PFSK-1 (cell line): ENCODE data around the gene MCMBP.

Source experiments
- FOXP2 ChIP-seq: optimal IDR thresholded peaks from 2 replicates; pipeline ENCODE3; 2011; ENCODE audit warnings: borderline replicate concordance, control low read depth, inconsistent platforms; ENCODE audit not compliant: insufficient read depth; ENCODE audit errors: extremely low read length, extremely low read depth
- POLR2AphosphoS5 ChIP-seq: IDR thresholded peaks from 2 replicates; pipeline ENCODE4 v1.6.1; 2012; ENCODE audit warnings: low read depth, mild to moderate bottlenecking, control low read depth, low read length, moderate library complexity
- REST ChIP-seq, 2 experiments: IDR thresholded peaks; 2 replicates each; pipeline versions ENCODE4 v1.6.1 to v1.8.0; 2011 to 2012; ENCODE audit warnings: low read depth in 2 of 2, low read length in 2 of 2, control low read depth in 1 of 2, inconsistent platforms in 1 of 2, mild to moderate bottlenecking in 1 of 2, moderate library complexity in 1 of 2; ENCODE audit not compliant: insufficient read depth in 1 of 2
- SIN3A ChIP-seq: IDR thresholded peaks from 2 replicates; pipeline ENCODE4 v1.6.1; 2012; ENCODE audit warnings: mild to moderate bottlenecking, low read length, moderate library complexity, borderline replicate concordance; ENCODE audit not compliant: insufficient read depth
- TAF1 ChIP-seq: IDR thresholded peaks from 2 replicates; pipeline ENCODE4 v1.6.1; 2012; ENCODE audit warnings: low read length, control low read depth, borderline replicate concordance; ENCODE audit not compliant: insufficient read depth

- TF ChIP-seq SIN3A: no peak
- TF ChIP-seq POLR2AphosphoS5: no peak
- TF ChIP-seq REST (IDR thresholded peaks at IDR 0.05; ENCODE audit: insufficient read depth in 1 of 2, low read depth in 2 of 2, low read length in 2 of 2): no peak
- TF ChIP-seq TAF1: no peak
- no peak for TF ChIP-seq FOXP2
Observed at GRCh38 chr10:119860866-119861607, 11.6 kb downstream of the MCMBP start.
